ENCODE results near the gene BBS4. TPM values are rescaled to one million over a fixed set of nuclear protein-coding genes. Genes with fewer than 3 reads are reported as not detected.

BBS4 gene
- total and polyA plus RNA-seq, 9 of the 15 experiments (the other 6 are each of a cell fraction or from before 2014, with no cell fraction given): 25.1 to 80.7 (median 38.9) TPM

GRCh38 chr15:72783640-72784455 lies 97.8 kb downstream of the BBS4 start, which contains the start of gene ADPGK (continued):
- TF ChIP-seq CSDE1 (IDR thresholded peaks at IDR 0.05) (peak in 1 of 2 experiments; percentile 93; a peak in 2 of 4 replicates), NFIC (IDR thresholded peaks at IDR 0.05) (no peak), RFX5 (IDR thresholded peaks at IDR 0.05; ENCODE audit: low read depth, low read length) (no peak), MYNN (IDR thresholded peaks at IDR 0.05) (no peak), MYNN (CRISPR knock-in tag; IDR thresholded peaks at IDR 0.05) (no peak), ELF4 (CRISPR knock-in tag; IDR thresholded peaks at IDR 0.05) (peak; percentile 55), NR3C1 (CRISPR knock-in tag; IDR thresholded peaks at IDR 0.05) (0 out of 2 replicates have a peak, but pooled peaks have one; percentile 59), POLR2G (IDR thresholded peaks at IDR 0.05; ENCODE audit: low read depth, low read length) (peak; percentile 96), ZNF695 (CRISPR knock-in tag; IDR thresholded peaks at IDR 0.05) (no peak), CREM (IDR thresholded peaks at IDR 0.05; ENCODE audit: low read depth) (peak; percentile 100), KLF13 (tag; IDR thresholded peaks at IDR 0.05; ENCODE audit: borderline replicate concordance, low read depth) (peak; percentile 67; the same call in 1 of the 2 replicates), MEF2A (IDR thresholded peaks at IDR 0.05; ENCODE audit: control insufficient read depth, low read depth, low read length) (0 out of 2 replicates have a peak, but pooled peaks have one; percentile 20), RAD21 (CRISPR knock-in tag; conservative IDR thresholded peaks at IDR 0.05 in 1 of 2, IDR thresholded peaks at IDR 0.05 in 1 of 2) (peak; percentile 66 to 69), CEBPB (tag; IDR thresholded peaks at IDR 0.05) (no peak), GABPA (tag; conservative IDR thresholded peaks at IDR 0.05; ENCODE audit: low read depth) (peak; percentile 67), HNRNPLL (IDR thresholded peaks at IDR 0.05; ENCODE audit: low read depth, low read length, poor library complexity, severe bottlenecking) (peak; percentile 32), NR1H2 (CRISPR knock-in tag; IDR thresholded peaks at IDR 0.05) (peak; percentile 51; the same call in 1 of the 2 replicates), MYC (IDR thresholded peaks at IDR 0.05; ENCODE audit: low read depth, low read length) (0 out of 2 replicates have a peak, but pooled peaks have one; percentile 61), MYC (CRISPR knock-in tag; IDR thresholded peaks at IDR 0.05; ENCODE audit: borderline replicate concordance, low read depth) (peak; percentile 60; the same call in 1 of the 2 replicates), HDAC1 (IDR thresholded peaks at IDR 0.05) (peak in 1 of 2 experiments; percentile 97; a peak in 2 of 4 replicates), IRF9 (tag; IDR thresholded peaks at IDR 0.05) (no peak), CCNT2 (IDR thresholded peaks at IDR 0.05; ENCODE audit: borderline replicate concordance, extremely low read depth, insufficient read length, low read depth, low read length) (peak; percentile 45), JUN (IDR thresholded peaks at IDR 0.05; ENCODE audit: borderline replicate concordance, low read depth, low read length) (peak; percentile 28; the same call in 1 of the 2 replicates), JUN (CRISPR knock-in tag; IDR thresholded peaks at IDR 0.05; ENCODE audit: borderline replicate concordance) (no peak), PHF21A (IDR thresholded peaks at IDR 0.05; ENCODE audit: borderline replicate concordance, low read depth) (0 out of 2 replicates have a peak, but pooled peaks have one; percentile 46), EP400 (IDR thresholded peaks at IDR 0.05) (peak; percentile 91; the same call in 1 of the 2 replicates), ZBTB12 (CRISPR knock-in tag; IDR thresholded peaks at IDR 0.05) (peak; percentile 100), KLF16 (IDR thresholded peaks at IDR 0.05) (no peak)

All from K562 (cell line).